Hepatocyte (in vitro differentiated cells): ENCODE measurements around the gene RAB40A. TPM values are rescaled to one million over a fixed set of nuclear protein-coding genes. Genes with fewer than 3 reads are reported as not detected.

Experiments
- DNase-seq: peaks from one replicate; pipeline ENCODE4 v3.0.0-alpha.2; 2016; ENCODE audit warnings: low spot score
- H2AFZ ChIP-seq: fragments of 200-600 bp; sonication (generic); 2 replicates; pipeline ENCODE4 v1.6.0; 2016; ENCODE audit warnings: antibody characterized with exemption, mild to moderate bottlenecking
- H3K27ac ChIP-seq: fragments of 200-600 bp; sonication (generic); 2 replicates; pipeline ENCODE4 v1.5.1; 2016; ENCODE audit warnings: mild to moderate bottlenecking
- H3K27me3 ChIP-seq: fragments of 200-600 bp; sonication (generic); 2 replicates; pipeline ENCODE4 v1.6.1; 2016
- H3K36me3 ChIP-seq: fragments of 200-600 bp; sonication (generic); replicated peaks from 2 replicates; pipeline ENCODE4 v1.5.1; 2016; ENCODE audit warnings: low read depth; ENCODE audit not compliant: insufficient read depth
- H3K4me1 ChIP-seq: fragments of 200-600 bp; sonication (generic); 2 replicates; pipeline ENCODE4 v1.5.1; 2016; ENCODE audit warnings: mild to moderate bottlenecking, moderate library complexity; ENCODE audit not compliant: insufficient read depth
- H3K4me2 ChIP-seq: fragments of 200-600 bp; sonication (generic); 2 replicates; pipeline ENCODE4 v1.6.0; 2016
- H3K4me3 ChIP-seq: fragments of 200-600 bp; sonication (generic); 2 replicates; pipeline ENCODE4 v1.5.1; 2016; ENCODE audit warnings: mild to moderate bottlenecking
- H3K79me2 ChIP-seq: fragments of 200-600 bp; sonication (generic); 2 replicates; pipeline ENCODE4 v1.6.0; 2017; ENCODE audit warnings: mild to moderate bottlenecking
- H3K9me2 ChIP-seq: fragments of 200-600 bp; sonication (generic); replicated peaks from 2 replicates; pipeline ENCODE4 v1.6.0; 2017; ENCODE audit warnings: mild to moderate bottlenecking; ENCODE audit not compliant: insufficient read depth
- H3K9me3 ChIP-seq: fragments of 200-600 bp; sonication (generic); 2 replicates; pipeline ENCODE4 v1.5.1; 2016; ENCODE audit warnings: low read depth, mild to moderate bottlenecking
- H4K20me1 ChIP-seq: fragments of 200-600 bp; sonication (generic); 2 replicates; pipeline ENCODE4 v1.6.0; 2016; ENCODE audit warnings: mild to moderate bottlenecking; ENCODE audit not compliant: insufficient read depth, poor library complexity, severe bottlenecking
- EZH2 ChIP-seq: fragments of 200-600 bp; sonication (generic); IDR thresholded peaks from 2 replicates; pipeline ENCODE4 v1.6.1; 2016; ENCODE audit warnings: antibody characterized with exemption, mild to moderate bottlenecking, borderline replicate concordance
- EZH2phosphoT487 ChIP-seq: fragments of 200-600 bp; sonication (generic); IDR thresholded peaks from one replicate; pipeline ENCODE4 v1.6.1; 2018; ENCODE audit warnings: antibody characterized with exemption, mild to moderate bottlenecking, low read depth, moderate library complexity; ENCODE audit not compliant: unreplicated experiment, severe bottlenecking
- WGBS: methylation state at CpG from one replicate; pipeline ENCODE4 v1.1.6; 2016; ENCODE audit warnings: low lambda C conversion rate; ENCODE audit errors: missing lambda C conversion rate; 5-methylcytosine and 5-hydroxymethylcytosine counted together
- polyA plus RNA-seq: library from polyadenylated mRNA; unstranded; fragments of >200 nt; fragmentation: Nextera tagmentation; extraction: Ambion mirVana; gene quantifications from 2 replicates; pipeline ENCODE4 v1.2.1, GENCODE V29; 2016
- total RNA-seq: library from RNA; depleted of rRNA; stranded (reverse); fragments of >200 nt; gene quantifications from 2 replicates; pipeline ENCODE4 v1.2.3, GENCODE V29; 2014
- TF ChIP-seq, protein P1 (sequence below): fragments of 200-600 bp; sonication (generic); IDR thresholded peaks from 2 replicates; pipeline ENCODE4 v1.5.1; 2016; ENCODE audit warnings: antibody characterized with exemption, mild to moderate bottlenecking; ENCODE audit not compliant: poor library complexity

Gene RAB40A
- total and polyA plus RNA-seq, 2 experiments from 2014 or later, result 3.0 TPM

DNA sequence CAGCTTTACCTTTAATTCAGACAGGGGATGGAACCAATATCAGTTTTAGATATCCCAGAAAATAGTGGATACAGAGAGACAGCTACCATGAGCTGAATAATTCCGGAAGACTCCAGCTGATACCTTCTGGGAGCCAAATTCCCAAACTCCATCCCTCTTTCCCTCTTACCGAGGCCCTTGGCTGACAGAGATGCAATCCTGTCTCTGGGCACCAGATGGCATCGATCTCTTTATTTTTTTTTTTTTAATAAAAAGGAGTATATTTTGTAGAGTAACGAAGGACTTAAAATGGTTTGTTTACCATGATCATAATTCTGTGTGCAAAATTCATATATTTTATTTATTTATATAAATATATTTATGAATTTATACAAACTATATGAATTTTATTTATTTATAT is 31.0 kb downstream of the RAB40A start:
- Histone ChIP-seq H3K4me2 (no peak overlapping the region), H3K4me3 (no peak overlapping the region), H3K9me2 (no peaks in the 10 kb centered on the region), H4K20me1 (no peaks in the 10 kb centered on the region), H3K79me2 (no peaks in the 10 kb centered on the region), H3K9me3 (no peaks in the 10 kb centered on the region), H3K4me1 (no peaks in the 10 kb centered on the region), H3K27ac (no peak overlapping the region), H2AFZ (no peak overlapping the region), H3K27me3 (no peaks in the 10 kb centered on the region), H3K36me3 (no peaks in the 10 kb centered on the region)
- 26% methylated on average over 4 of the region's 4 CpGs for WGBS
- no peak for DNase-seq
- TF ChIP-seq, protein P1, sequence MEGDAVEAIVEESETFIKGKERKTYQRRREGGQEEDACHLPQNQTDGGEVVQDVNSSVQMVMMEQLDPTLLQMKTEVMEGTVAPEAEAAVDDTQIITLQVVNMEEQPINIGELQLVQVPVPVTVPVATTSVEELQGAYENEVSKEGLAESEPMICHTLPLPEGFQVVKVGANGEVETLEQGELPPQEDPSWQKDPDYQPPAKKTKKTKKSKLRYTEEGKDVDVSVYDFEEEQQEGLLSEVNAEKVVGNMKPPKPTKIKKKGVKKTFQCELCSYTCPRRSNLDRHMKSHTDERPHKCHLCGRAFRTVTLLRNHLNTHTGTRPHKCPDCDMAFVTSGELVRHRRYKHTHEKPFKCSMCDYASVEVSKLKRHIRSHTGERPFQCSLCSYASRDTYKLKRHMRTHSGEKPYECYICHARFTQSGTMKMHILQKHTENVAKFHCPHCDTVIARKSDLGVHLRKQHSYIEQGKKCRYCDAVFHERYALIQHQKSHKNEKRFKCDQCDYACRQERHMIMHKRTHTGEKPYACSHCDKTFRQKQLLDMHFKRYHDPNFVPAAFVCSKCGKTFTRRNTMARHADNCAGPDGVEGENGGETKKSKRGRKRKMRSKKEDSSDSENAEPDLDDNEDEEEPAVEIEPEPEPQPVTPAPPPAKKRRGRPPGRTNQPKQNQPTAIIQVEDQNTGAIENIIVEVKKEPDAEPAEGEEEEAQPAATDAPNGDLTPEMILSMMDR, result peak; percentile 59
- no peak for TF ChIP-seq EZH2phosphoT487
- TF ChIP-seq EZH2, result no peak

DNA sequence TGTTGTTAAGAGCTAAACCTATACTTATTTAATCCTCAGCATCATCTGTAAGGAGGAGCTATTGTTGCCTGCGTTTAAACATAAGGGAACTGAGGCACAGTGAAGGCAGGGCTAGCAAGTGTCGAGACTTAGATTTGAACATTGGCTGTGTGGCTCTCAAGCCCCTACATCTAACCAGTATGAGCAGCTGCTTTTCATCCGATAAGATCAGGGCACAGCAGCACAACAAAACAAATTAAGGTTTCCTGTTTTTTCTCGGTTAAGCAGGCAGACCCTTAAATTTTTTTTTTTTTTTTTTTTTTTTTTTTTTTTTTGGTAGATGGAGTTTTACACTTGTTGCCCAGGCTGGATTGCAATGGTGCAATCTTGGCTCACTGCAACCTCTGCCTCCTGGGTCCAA is 35.6 kb downstream of the RAB40A start:
- TF ChIP-seq EZH2, result no peak
- TF ChIP-seq EZH2phosphoT487, result no peak
- TF ChIP-seq, protein P1, result no peak
- Histone ChIP-seq H3K4me2 (no peak overlapping the region), H3K27ac (no peak overlapping the region), H4K20me1 (no peaks in the 10 kb centered on the region), H3K9me2 (no peaks in the 10 kb centered on the region), H3K4me1 (no peaks in the 10 kb centered on the region), H3K9me3 (no peaks in the 10 kb centered on the region), H3K79me2 (no peaks in the 10 kb centered on the region), H2AFZ (no peak overlapping the region), H3K36me3 (no peaks in the 10 kb centered on the region), H3K27me3 (no peaks in the 10 kb centered on the region), H3K4me3 (no peak overlapping the region)
- DNase-seq, result no peak
- WGBS, result 80% methylated on average over 4 of the region's 4 CpGs

DNA sequence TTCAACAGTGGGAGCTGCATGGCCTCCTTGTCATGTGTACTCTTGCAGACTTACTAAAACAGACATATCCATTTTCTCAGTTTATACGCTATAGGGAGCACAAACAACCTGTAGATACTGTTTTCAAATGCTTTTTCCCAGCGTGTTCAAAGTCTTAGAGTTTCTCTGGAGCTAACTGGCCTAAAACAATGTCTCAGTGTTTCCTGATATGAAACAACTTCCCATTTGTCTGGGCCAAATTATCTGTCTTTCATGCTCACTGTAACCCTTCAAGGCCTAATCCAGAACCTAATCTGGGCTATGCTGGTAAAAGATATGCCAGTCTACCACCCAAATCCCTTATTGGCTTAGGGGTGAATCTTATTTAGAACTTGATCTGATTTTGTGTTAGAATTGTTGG is 38.8 kb downstream of the RAB40A start:
- no peaks in the 10 kb centered on the region for H3K9me3 ChIP-seq
- H3K79me2 ChIP-seq, result no peaks in the 10 kb centered on the region
- H3K9me2 ChIP-seq, result no peaks in the 10 kb centered on the region
- TF ChIP-seq EZH2 (no peak), EZH2phosphoT487 (no peak)
- TF ChIP-seq, protein P1, result no peak
- no peak for DNase-seq
- no peaks in the 10 kb centered on the region for H3K4me1 ChIP-seq
- no peaks in the 10 kb centered on the region for H4K20me1 ChIP-seq
- no peak overlapping the region for H2AFZ ChIP-seq
- H3K4me2 ChIP-seq, result no peak overlapping the region
- 74% methylated on average over 2 of the region's 2 CpGs for WGBS
- H3K36me3 ChIP-seq, result no peaks in the 10 kb centered on the region
- no peaks in the 10 kb centered on the region for H3K27me3 ChIP-seq
- no peak overlapping the region for H3K4me3 ChIP-seq
- H3K27ac ChIP-seq, result no peak overlapping the region

DNA sequence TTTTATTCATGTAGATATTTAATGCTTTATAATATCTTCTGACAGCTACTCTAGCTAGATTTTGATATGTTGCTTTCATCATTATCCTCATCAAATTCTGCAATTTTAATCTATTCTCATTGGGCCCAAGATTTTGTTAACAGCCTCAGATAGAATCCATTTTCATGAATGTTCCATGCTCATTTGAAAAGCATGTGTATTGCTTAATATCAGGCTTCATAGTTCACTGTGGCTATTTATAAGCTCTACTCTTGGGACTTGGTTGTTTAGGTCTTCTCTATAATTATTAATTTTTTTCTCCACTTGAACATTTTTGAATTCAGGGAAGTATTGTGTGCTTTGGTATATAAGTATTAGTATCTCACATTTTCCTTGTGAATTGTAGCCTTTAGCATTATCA is 41.8 kb downstream of the RAB40A start:
- Histone ChIP-seq H3K4me1 (no peaks in the 10 kb centered on the region), H3K4me2 (no peak overlapping the region), H4K20me1 (no peaks in the 10 kb centered on the region), H3K4me3 (no peak overlapping the region), H3K9me2 (no peaks in the 10 kb centered on the region), H3K36me3 (no peaks in the 10 kb centered on the region), H3K79me2 (no peaks in the 10 kb centered on the region), H3K27me3 (no peaks in the 10 kb centered on the region), H3K27ac (no peak overlapping the region), H3K9me3 (no peaks in the 10 kb centered on the region), H2AFZ (no peak overlapping the region)
- TF ChIP-seq EZH2 (no peak), EZH2phosphoT487 (no peak)
- TF ChIP-seq, protein P1, result no peak
- DNase-seq, result no peak
